ENCODE data around the gene TUSC2. TPM values are rescaled to one million over a fixed set of nuclear protein-coding genes. Genes with fewer than 3 reads are reported as not detected.
A peak's percentile ranks its signal among the peaks of the same experiment; 100 is the strongest.

TUSC2 gene
- total and polyA plus RNA-seq, 2 of the 13 experiments (the other 11 are each of a cell fraction or from before 2014, with no cell fraction given) = 36.7 to 39.1 TPM

GRCh38 chr3:50351323-50351697, 23.3 kb upstream of the TUSC2 start:
- Histone ChIP-seq H3K9me3 (ENCODE audit: low read length) (no peaks in the 10 kb centered on the region), H2AFZ (ENCODE audit: low read length) (no peak overlapping the region), H4K20me1 (ENCODE audit: insufficient read depth, low read length) (peaks cover 7% of the 10 kb centered on the region), H3K4me1 (ENCODE audit: insufficient read depth, low read length) (peaks cover 58% of the 10 kb centered on the region), H3K79me2 (ENCODE audit: insufficient read depth, low read length) (peaks cover 22% of the 10 kb centered on the region), H3K4me3 (replicated peaks in 1 of 3; ENCODE audit: insufficient read depth in 1 of 3, low read depth in 2 of 3, low read length in 3 of 3) (peak overlapping the region; percentile 68 to 85 (median 77)), H3K27me3 (ENCODE audit: control insufficient read depth in 1 of 2, insufficient read depth in 2 of 2, low read length in 2 of 2) (no peaks in the 10 kb centered on the region), H3K27ac (ENCODE audit: extremely low read length, insufficient read depth, low read length) (no peak overlapping the region), H3K9ac (ENCODE audit: insufficient read depth, low read depth, low read length) (peak overlapping the region; percentile 76), H3K4me2 (ENCODE audit: low read depth, low read length) (peak overlapping the region; percentile 99), H3K36me3 (replicated peaks in 1 of 2; ENCODE audit: control insufficient read depth in 1 of 2, insufficient read depth in 2 of 2, low read length in 2 of 2) (peaks cover 10 to 44% of the 10 kb centered on the region in 2 experiments)
- ChIA-PET CTCF (ENCODE audit: low intra/inter-chr PET ratio, low total read pairs) (no interaction called here), POLR2A (interaction anchor here (1.0 to 2.7 kb wide), 9 partner anchors 8 to 218 kb away, joined by 3 to 60 read pairs (median 5); partner anchors contain the start of genes HEMK1, HYAL1, HYAL3 and NAA80)
- in situ Hi-C loops (cut with HindIII; ENCODE audit: extremely low pct_ligation_motif_present, low pct_unique_long_range_greater_than_20kb) = no loop called here
- intact Hi-C loops (cut with micrococcal nuclease; ENCODE audit: unreplicated experiment) = no loop called here
- no TSS peak for BruUV-seq (replicated peaks)
- WGBS (ENCODE audit: low lambda C conversion rate) = 36% methylated on average over 4 of the region's 11 CpGs
- no peak for FAIRE-seq
- no peak for ATAC-seq
- no peak for DNase-seq (ENCODE audit: low spot score)
- no peak for TF ChIP-seq CBX1 (IDR thresholded peaks at IDR 0.05; ENCODE audit: low read depth)
- no peak for TF ChIP-seq ETV5 (CRISPR knock-in tag; IDR thresholded peaks at IDR 0.05; ENCODE audit: borderline replicate concordance)
- no peak for TF ChIP-seq ZNF205 (CRISPR knock-in tag; IDR thresholded peaks at IDR 0.05)
- TF ChIP-seq FOXA1 (IDR thresholded peaks at IDR 0.05) = no peak
- no peak for TF ChIP-seq FOXA1 (CRISPR knock-in tag; IDR thresholded peaks at IDR 0.05)
- TF ChIP-seq ZC3H13 (CRISPR knock-in tag; IDR thresholded peaks at IDR 0.05) = 0 out of 2 replicates have a peak, but pooled peaks have one; percentile 29
- no peak for TF ChIP-seq JUND (CRISPR knock-in tag; IDR thresholded peaks at IDR 0.05)
- no peak for TF ChIP-seq YY1 (IDR thresholded peaks at IDR 0.05; ENCODE audit: insufficient read depth, insufficient replicate concordance, low read depth, low read length)
- TF ChIP-seq, protein P1, sequence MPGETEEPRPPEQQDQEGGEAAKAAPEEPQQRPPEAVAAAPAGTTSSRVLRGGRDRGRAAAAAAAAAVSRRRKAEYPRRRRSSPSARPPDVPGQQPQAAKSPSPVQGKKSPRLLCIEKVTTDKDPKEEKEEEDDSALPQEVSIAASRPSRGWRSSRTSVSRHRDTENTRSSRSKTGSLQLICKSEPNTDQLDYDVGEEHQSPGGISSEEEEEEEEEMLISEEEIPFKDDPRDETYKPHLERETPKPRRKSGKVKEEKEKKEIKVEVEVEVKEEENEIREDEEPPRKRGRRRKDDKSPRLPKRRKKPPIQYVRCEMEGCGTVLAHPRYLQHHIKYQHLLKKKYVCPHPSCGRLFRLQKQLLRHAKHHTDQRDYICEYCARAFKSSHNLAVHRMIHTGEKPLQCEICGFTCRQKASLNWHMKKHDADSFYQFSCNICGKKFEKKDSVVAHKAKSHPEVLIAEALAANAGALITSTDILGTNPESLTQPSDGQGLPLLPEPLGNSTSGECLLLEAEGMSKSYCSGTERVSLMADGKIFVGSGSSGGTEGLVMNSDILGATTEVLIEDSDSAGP (CRISPR knock-in tag; IDR thresholded peaks at IDR 0.05; ENCODE audit: borderline replicate concordance) = no peak
- no peak for TF ChIP-seq CREB1 (IDR thresholded peaks at IDR 0.05)
- no peak for TF ChIP-seq CREB1 (CRISPR knock-in tag; IDR thresholded peaks at IDR 0.05)
- TF ChIP-seq MYNN (CRISPR knock-in tag; IDR thresholded peaks at IDR 0.05; ENCODE audit: low read depth) = no peak
- TF ChIP-seq GFI1 (CRISPR knock-in tag; IDR thresholded peaks at IDR 0.05; ENCODE audit: borderline replicate concordance) = no peak
- TF ChIP-seq NAIF1 (CRISPR knock-in tag; IDR thresholded peaks at IDR 0.05; ENCODE audit: borderline replicate concordance) = no peak
- no peak for TF ChIP-seq SMAD3 (CRISPR knock-in tag; IDR thresholded peaks at IDR 0.05)
- no peak for TF ChIP-seq ZNF234 (CRISPR knock-in tag; conservative IDR thresholded peaks at IDR 0.05)
- TF ChIP-seq ZBTB39 (CRISPR knock-in tag; IDR thresholded peaks at IDR 0.05) = no peak
- TF ChIP-seq, protein P2, sequence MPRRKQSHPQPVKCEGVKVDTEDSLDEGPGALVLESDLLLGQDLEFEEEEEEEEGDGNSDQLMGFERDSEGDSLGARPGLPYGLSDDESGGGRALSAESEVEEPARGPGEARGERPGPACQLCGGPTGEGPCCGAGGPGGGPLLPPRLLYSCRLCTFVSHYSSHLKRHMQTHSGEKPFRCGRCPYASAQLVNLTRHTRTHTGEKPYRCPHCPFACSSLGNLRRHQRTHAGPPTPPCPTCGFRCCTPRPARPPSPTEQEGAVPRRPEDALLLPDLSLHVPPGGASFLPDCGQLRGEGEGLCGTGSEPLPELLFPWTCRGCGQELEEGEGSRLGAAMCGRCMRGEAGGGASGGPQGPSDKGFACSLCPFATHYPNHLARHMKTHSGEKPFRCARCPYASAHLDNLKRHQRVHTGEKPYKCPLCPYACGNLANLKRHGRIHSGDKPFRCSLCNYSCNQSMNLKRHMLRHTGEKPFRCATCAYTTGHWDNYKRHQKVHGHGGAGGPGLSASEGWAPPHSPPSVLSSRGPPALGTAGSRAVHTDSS (CRISPR knock-in tag; conservative IDR thresholded peaks at IDR 0.05) = no peak
- TF ChIP-seq POLR2AphosphoS5 (IDR thresholded peaks at IDR 0.05; ENCODE audit: low read depth, low read length) = no peak
- TF ChIP-seq LBX2 (CRISPR knock-in tag; IDR thresholded peaks at IDR 0.05; ENCODE audit: borderline replicate concordance) = no peak
- peak; percentile 46; the same call in 1 of the 2 replicates for TF ChIP-seq CREM (IDR thresholded peaks at IDR 0.05)
- no peak for TF ChIP-seq CREM (CRISPR knock-in tag; IDR thresholded peaks at IDR 0.05)
- no peak for TF ChIP-seq ZBTB8A (CRISPR knock-in tag; IDR thresholded peaks at IDR 0.05; ENCODE audit: borderline replicate concordance, low read depth)

Measured in HepG2 (cell line).